WTC11 (cell line): ENCODE data around the gene LDB2. TPM values are rescaled to one million over a fixed set of nuclear protein-coding genes. Genes with fewer than 3 reads are reported as not detected.

Experiments
- ATAC-seq: fragments of 200-7000 bp; cut with Tn5 transposase; 2 replicates; pipeline ENCODE4 v1.10.0; 2021; ENCODE audit warnings: mild to moderate bottlenecking, moderate library complexity
- CTCF ChIA-PET: fragments of 300-600 bp; sonication (Branson Sonifier 250); formaldehyde crosslinking; loops from one replicate; lab custom pipeline; 2021; ENCODE audit warnings: antibody characterized with exemption; lab: Charles Lee
- POLR2A ChIA-PET: fragments of 350-600 bp; sonication (Branson Sonifier 250); formaldehyde crosslinking; loops from one replicate; lab custom pipeline; 2021; ENCODE audit warnings: antibody characterized with exemption; lab: Charles Lee
- DNase-seq: peaks from one replicate; pipeline ENCODE4 v3.0.0; 2021; ENCODE audit warnings: low spot score
- H3K27ac Mint-ChIP-seq: 2 replicates; pipeline ENCODE4 v1.8.0; 2021; ENCODE audit warnings: mixed read lengths
- H3K27me3 Mint-ChIP-seq: 2 replicates; pipeline ENCODE4 v1.8.0; 2021; ENCODE audit warnings: low read depth, mild to moderate bottlenecking, moderate library complexity, mixed read lengths
- H3K36me3 Mint-ChIP-seq: 2 replicates; pipeline ENCODE4 v1.8.0; 2021; ENCODE audit warnings: mixed read lengths
- H3K4me1 Mint-ChIP-seq: 2 replicates; pipeline ENCODE4 v1.8.0; 2022; ENCODE audit warnings: mixed read lengths
- H3K4me3 Mint-ChIP-seq: 2 replicates; pipeline ENCODE4 v1.8.0; 2021; ENCODE audit warnings: mild to moderate bottlenecking, moderate library complexity, mixed read lengths
- H3K9me3 Mint-ChIP-seq: 2 replicates; pipeline ENCODE4 v1.8.0; 2021; ENCODE audit warnings: mixed read lengths
- CBFB ChIP-seq: sonication (generic); formaldehyde crosslinking; IDR thresholded peaks from 2 replicates; pipeline ENCODE4 v1.8.1; 2022; ENCODE audit warnings: mild to moderate bottlenecking, low read depth, missing genetic modification reagents
- CREM ChIP-seq: sonication (generic); formaldehyde crosslinking; IDR thresholded peaks from 2 replicates; pipeline ENCODE4 v1.8.1; 2022; ENCODE audit warnings: mild to moderate bottlenecking, missing genetic modification reagents, moderate library complexity
- E2F1 ChIP-seq: sonication (generic); formaldehyde crosslinking; IDR thresholded peaks from 2 replicates; pipeline ENCODE4 v1.8.0; 2022; ENCODE audit warnings: mild to moderate bottlenecking, missing genetic modification reagents
- JAZF1 ChIP-seq: fragments of 250-450 bp; sonication (Bioruptor Pico); IDR thresholded peaks from 2 replicates; pipeline ENCODE4 v1.9.0; 2021; ENCODE audit warnings: moderate library complexity, mild to moderate bottlenecking, inconsistent platforms
- KAT7 ChIP-seq: sonication (generic); formaldehyde crosslinking; IDR thresholded peaks from 2 replicates; pipeline ENCODE4 v1.8.1; 2023; ENCODE audit warnings: missing genetic modification reagents, mild to moderate bottlenecking, borderline replicate concordance
- MLX ChIP-seq: sonication (generic); formaldehyde crosslinking; IDR thresholded peaks from 2 replicates; pipeline ENCODE4 v1.8.1; 2023; ENCODE audit warnings: mild to moderate bottlenecking, missing genetic modification reagents, moderate library complexity
- MXD4 ChIP-seq: fragments of 250-450 bp; sonication (Bioruptor Pico); IDR thresholded peaks from 2 replicates; pipeline ENCODE4 v1.8.0; 2021; ENCODE audit warnings: mild to moderate bottlenecking, moderate library complexity, borderline replicate concordance
- NR3C1 ChIP-seq: sonication (generic); formaldehyde crosslinking; conservative IDR thresholded peaks from 2 replicates; pipeline ENCODE4 v1.8.1; 2023; ENCODE audit warnings: low read depth, mild to moderate bottlenecking, missing genetic modification reagents
- RORB ChIP-seq: fragments of 250-450 bp; sonication (Bioruptor Pico); IDR thresholded peaks from 2 replicates; pipeline ENCODE4 v1.9.0; 2021; ENCODE audit warnings: mild to moderate bottlenecking
- ZNF232 ChIP-seq: sonication (generic); formaldehyde crosslinking; IDR thresholded peaks from 2 replicates; pipeline ENCODE4 v1.8.0; 2022; ENCODE audit warnings: mild to moderate bottlenecking, missing genetic modification reagents
- ZNF396 ChIP-seq: fragments of 250-450 bp; sonication (Bioruptor Pico); IDR thresholded peaks from 2 replicates; pipeline ENCODE4 v1.8.0; 2021; ENCODE audit warnings: mild to moderate bottlenecking, moderate library complexity, borderline replicate concordance
- ZNF423 ChIP-seq: fragments of 250-450 bp; sonication (Bioruptor Pico); IDR thresholded peaks from 2 replicates; pipeline ENCODE4 v2.1.2; 2022; ENCODE audit warnings: mild to moderate bottlenecking, moderate library complexity
- ZNF512 ChIP-seq: sonication (generic); formaldehyde crosslinking; IDR thresholded peaks from 2 replicates; pipeline ENCODE4 v1.8.1; 2022; ENCODE audit warnings: missing genetic modification reagents, borderline replicate concordance
- total RNA-seq: library from RNA; stranded (reverse); gene quantifications from 3 replicates; pipeline ENCODE4 v1.2.3, GENCODE V29; 2021
- TF ChIP-seq, protein P1 (sequence below): sonication (generic); formaldehyde crosslinking; conservative IDR thresholded peaks from 2 replicates; pipeline ENCODE4 v1.8.1; 2022; ENCODE audit warnings: mild to moderate bottlenecking, missing genetic modification reagents
- TF ChIP-seq, protein P2 (sequence below): fragments of 250-450 bp; sonication (Bioruptor Pico); IDR thresholded peaks from 2 replicates; pipeline ENCODE4 v1.9.0; 2021; ENCODE audit warnings: mild to moderate bottlenecking
- TF ChIP-seq, protein P3 (sequence below): fragments of 250-450 bp; sonication (Bioruptor Pico); IDR thresholded peaks from 2 replicates; pipeline ENCODE4 v1.9.0; 2021; ENCODE audit warnings: mild to moderate bottlenecking
- TF ChIP-seq, protein P4 (sequence below): fragments of 200-600 bp; IDR thresholded peaks from 2 replicates; pipeline ENCODE4 v1.8.0; 2022; ENCODE audit warnings: antibody characterized with exemption

LDB2 gene
- total RNA-seq, 1 experiment from 2014 or later = 62.4 TPM

DNA sequence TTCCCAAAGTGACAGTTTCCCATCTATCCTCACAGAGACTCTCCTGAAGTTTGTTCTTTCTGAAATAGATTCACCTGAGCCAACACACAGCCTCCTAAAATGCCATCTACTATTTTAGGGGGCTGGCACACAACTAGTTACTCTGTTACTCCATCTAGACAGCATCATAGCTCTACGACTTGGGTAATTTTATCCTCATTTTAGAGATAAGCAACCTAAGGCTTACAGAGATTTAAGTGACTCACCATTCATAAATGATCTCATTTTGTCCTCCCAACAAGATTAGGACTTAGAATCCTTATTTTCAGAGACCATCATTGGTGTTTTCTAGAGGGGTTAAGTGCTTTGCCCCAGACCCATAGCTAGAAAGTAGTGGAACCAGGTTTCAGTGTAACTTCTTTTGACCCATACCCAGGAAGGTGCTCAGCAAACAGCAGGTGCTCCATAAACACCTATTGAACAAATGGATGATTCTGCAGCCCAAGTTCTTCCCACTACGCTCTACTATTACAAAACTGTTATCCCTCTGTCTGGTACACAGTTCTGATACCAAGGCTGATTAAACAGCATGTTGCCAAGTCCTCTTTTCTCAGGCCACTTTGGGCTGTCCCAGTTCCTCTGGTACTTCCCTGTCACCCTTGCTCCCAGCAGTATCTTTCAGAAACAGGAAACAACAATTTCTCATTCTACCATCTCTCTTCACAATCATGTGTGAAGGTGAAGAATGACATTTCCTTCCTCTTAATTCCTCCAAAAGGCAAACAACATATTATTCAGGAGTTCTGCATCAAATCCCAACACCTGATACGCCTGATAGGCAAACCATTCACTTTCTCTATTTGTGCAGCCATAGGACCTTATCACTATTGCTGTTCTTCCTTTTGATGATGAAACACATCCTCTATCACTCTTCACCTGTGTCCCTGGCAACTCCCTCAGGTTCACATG lies 367.5 kb downstream of the LDB2 start (continued):
- TF ChIP-seq E2F1 (CRISPR knock-in tag) (no peak), ZNF396 (CRISPR knock-in tag) (no peak), ZNF232 (CRISPR knock-in tag) (no peak), NR3C1 (no peak), CREM (CRISPR knock-in tag) (no peak)
- TF ChIP-seq, protein P1, sequence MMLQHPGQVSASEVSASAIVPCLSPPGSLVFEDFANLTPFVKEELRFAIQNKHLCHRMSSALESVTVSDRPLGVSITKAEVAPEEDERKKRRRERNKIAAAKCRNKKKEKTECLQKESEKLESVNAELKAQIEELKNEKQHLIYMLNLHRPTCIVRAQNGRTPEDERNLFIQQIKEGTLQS (CRISPR knock-in tag) = no peak
- TF ChIP-seq, all 79 proteins: peak for 0

DNA sequence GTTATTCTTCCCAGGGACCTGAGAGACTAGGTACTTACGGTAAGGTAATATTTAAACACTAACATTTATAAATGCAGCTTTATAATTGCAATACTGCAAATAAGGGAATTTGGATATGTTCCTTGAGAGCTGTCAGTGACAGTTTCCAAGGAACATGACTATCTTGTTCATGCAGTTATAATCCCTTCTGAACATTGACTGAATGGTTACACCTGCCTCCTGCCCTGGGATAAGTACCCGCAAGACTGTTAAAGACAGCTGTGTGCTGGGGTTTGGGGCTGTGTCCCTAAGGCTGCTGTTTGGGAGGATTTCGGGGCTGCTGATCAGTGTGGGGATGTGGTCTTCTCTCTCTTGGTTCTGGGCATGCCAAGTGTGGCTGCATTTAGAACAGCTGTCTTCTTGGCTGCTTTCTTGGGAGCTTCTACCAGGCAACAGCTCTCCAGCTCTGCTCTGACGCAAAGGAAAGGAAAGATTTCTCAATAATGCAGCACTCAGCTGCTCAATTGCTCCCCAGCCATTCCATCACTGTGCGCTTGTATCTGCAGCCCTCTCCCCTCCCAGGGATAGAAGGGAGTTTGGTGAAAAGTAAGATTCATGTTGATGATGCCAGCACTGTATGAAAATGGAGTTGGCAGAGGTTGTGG lies 373.4 kb downstream of the LDB2 start:
- POLR2A ChIA-PET = no interaction called here
- H3K36me3 Mint-ChIP-seq = no peaks in the 10 kb centered on the region
- no peak overlapping the region for H3K27ac Mint-ChIP-seq
- H3K4me1 Mint-ChIP-seq = peaks cover 5% of the 10 kb centered on the region
- ATAC-seq (no peak), DNase-seq (no peak)
- no peaks in the 10 kb centered on the region for H3K27me3 Mint-ChIP-seq
- H3K4me3 Mint-ChIP-seq = no peak overlapping the region
- TF ChIP-seq ZNF512 (CRISPR knock-in tag) (no peak), ZNF423 (CRISPR knock-in tag) (no peak), RORB (CRISPR knock-in tag) (no peak), JAZF1 (CRISPR knock-in tag) (no peak), MLX (no peak), MXD4 (CRISPR knock-in tag) (no peak), CBFB (CRISPR knock-in tag) (no peak), KAT7 (no peak)
- TF ChIP-seq, protein P2, sequence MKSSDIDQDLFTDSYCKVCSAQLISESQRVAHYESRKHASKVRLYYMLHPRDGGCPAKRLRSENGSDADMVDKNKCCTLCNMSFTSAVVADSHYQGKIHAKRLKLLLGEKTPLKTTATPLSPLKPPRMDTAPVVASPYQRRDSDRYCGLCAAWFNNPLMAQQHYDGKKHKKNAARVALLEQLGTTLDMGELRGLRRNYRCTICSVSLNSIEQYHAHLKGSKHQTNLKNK (CRISPR knock-in tag) = no peak
- TF ChIP-seq, protein P3, sequence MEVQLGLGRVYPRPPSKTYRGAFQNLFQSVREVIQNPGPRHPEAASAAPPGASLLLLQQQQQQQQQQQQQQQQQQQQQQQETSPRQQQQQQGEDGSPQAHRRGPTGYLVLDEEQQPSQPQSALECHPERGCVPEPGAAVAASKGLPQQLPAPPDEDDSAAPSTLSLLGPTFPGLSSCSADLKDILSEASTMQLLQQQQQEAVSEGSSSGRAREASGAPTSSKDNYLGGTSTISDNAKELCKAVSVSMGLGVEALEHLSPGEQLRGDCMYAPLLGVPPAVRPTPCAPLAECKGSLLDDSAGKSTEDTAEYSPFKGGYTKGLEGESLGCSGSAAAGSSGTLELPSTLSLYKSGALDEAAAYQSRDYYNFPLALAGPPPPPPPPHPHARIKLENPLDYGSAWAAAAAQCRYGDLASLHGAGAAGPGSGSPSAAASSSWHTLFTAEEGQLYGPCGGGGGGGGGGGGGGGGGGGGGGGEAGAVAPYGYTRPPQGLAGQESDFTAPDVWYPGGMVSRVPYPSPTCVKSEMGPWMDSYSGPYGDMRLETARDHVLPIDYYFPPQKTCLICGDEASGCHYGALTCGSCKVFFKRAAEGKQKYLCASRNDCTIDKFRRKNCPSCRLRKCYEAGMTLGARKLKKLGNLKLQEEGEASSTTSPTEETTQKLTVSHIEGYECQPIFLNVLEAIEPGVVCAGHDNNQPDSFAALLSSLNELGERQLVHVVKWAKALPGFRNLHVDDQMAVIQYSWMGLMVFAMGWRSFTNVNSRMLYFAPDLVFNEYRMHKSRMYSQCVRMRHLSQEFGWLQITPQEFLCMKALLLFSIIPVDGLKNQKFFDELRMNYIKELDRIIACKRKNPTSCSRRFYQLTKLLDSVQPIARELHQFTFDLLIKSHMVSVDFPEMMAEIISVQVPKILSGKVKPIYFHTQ = no peak
- TF ChIP-seq, protein P4, sequence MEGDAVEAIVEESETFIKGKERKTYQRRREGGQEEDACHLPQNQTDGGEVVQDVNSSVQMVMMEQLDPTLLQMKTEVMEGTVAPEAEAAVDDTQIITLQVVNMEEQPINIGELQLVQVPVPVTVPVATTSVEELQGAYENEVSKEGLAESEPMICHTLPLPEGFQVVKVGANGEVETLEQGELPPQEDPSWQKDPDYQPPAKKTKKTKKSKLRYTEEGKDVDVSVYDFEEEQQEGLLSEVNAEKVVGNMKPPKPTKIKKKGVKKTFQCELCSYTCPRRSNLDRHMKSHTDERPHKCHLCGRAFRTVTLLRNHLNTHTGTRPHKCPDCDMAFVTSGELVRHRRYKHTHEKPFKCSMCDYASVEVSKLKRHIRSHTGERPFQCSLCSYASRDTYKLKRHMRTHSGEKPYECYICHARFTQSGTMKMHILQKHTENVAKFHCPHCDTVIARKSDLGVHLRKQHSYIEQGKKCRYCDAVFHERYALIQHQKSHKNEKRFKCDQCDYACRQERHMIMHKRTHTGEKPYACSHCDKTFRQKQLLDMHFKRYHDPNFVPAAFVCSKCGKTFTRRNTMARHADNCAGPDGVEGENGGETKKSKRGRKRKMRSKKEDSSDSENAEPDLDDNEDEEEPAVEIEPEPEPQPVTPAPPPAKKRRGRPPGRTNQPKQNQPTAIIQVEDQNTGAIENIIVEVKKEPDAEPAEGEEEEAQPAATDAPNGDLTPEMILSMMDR = no peak
- H3K9me3 Mint-ChIP-seq = no peaks in the 10 kb centered on the region
- CTCF ChIA-PET = interaction anchor here (1.2 kb wide), 2 partner anchors 57 to 923 kb away, joined by 3 to 4 read pairs; no protein-coding TSS in a partner anchor
